Chondrocyte (in vitro differentiated cells): ENCODE results near the gene ZNF436. TPM values are rescaled to one million over a fixed set of nuclear protein-coding genes. Genes with fewer than 3 reads are reported as not detected.
A peak's percentile ranks its signal among the peaks of the same experiment; 100 is the strongest.
"Not testable (repeated sequence)": the region's sequence is repeated elsewhere in the genome, so short reads cannot be mapped to it uniquely, and the experiment has no call there.

Source experiments
- DNase-seq: peaks from one replicate; pipeline ENCODE4 v3.0.0; 2021; ENCODE audit warnings: mixed read lengths, low spot score
- H3K27ac Mint-ChIP-seq: one replicate; pipeline ENCODE4 v1.8.0; 2021; ENCODE audit warnings: mild to moderate bottlenecking, moderate library complexity, mixed read lengths; ENCODE audit not compliant: unreplicated experiment
- H3K27me3 Mint-ChIP-seq: 2 replicates; pipeline ENCODE4 v1.8.0; 2021; ENCODE audit warnings: low read depth, mixed read lengths
- H3K36me3 Mint-ChIP-seq: 2 replicates; pipeline ENCODE4 v1.8.0; 2021; ENCODE audit warnings: low read depth, mixed read lengths
- H3K4me1 Mint-ChIP-seq: 2 replicates; pipeline ENCODE4 v1.8.0; 2021; ENCODE audit warnings: low read depth, mild to moderate bottlenecking, mixed read lengths
- H3K4me3 Mint-ChIP-seq: one replicate; pipeline ENCODE4 v1.8.0; 2021; ENCODE audit warnings: mild to moderate bottlenecking, moderate library complexity, mixed read lengths; ENCODE audit not compliant: unreplicated experiment
- H3K9me3 Mint-ChIP-seq: 2 replicates; pipeline ENCODE4 v1.8.0; 2021; ENCODE audit warnings: low read depth, mixed read lengths
- CTCF ChIP-seq: fragments of 200-600 bp; sonication (generic); IDR thresholded peaks from 2 replicates; pipeline ENCODE4 v1.5.0; 2021; ENCODE audit warnings: antibody characterized with exemption, mild to moderate bottlenecking, moderate library complexity
- total RNA-seq: library from RNA; stranded (reverse); gene quantifications from 3 replicates; pipeline ENCODE4 v1.2.1, GENCODE V29; 2021

Gene ZNF436
- total RNA-seq, 1 donor from 2014 or later: 17.0 TPM

- peaks cover 32% of the 10 kb centered on the region for H3K36me3 Mint-ChIP-seq
- peak overlapping the region; percentile 6 for H3K27ac Mint-ChIP-seq
- H3K4me1 Mint-ChIP-seq: peaks cover 20% of the 10 kb centered on the region
- no peaks in the 10 kb centered on the region for H3K9me3 Mint-ChIP-seq
- TF ChIP-seq CTCF: no peak
- no peak for DNase-seq
- H3K4me3 Mint-ChIP-seq: no peak overlapping the region
- H3K27me3 Mint-ChIP-seq: no peaks in the 10 kb centered on the region
Measured at GRCh38 chr1:23325393-23325792, 44.2 kb downstream of the ZNF436 start.

- H3K27ac Mint-ChIP-seq: peak overlapping the region; percentile 78
- H3K36me3 Mint-ChIP-seq: peaks cover 37% of the 10 kb centered on the region
- no peak overlapping the region for H3K4me3 Mint-ChIP-seq
- no peaks in the 10 kb centered on the region for H3K27me3 Mint-ChIP-seq
- H3K9me3 Mint-ChIP-seq: no peaks in the 10 kb centered on the region
- DNase-seq: no peak
- H3K4me1 Mint-ChIP-seq: peaks cover 15% of the 10 kb centered on the region
- no peak for TF ChIP-seq CTCF
Measured at GRCh38 chr1:23322770-23323169, 46.9 kb downstream of the ZNF436 start.

GRCh38 chr1:23310280-23310679, 59.4 kb downstream of the ZNF436 start:
- H3K4me1 Mint-ChIP-seq, H3K4me3 Mint-ChIP-seq, DNase-seq, H3K9me3 Mint-ChIP-seq, H3K27me3 Mint-ChIP-seq: not testable (repeated sequence)
- Mint-ChIP-seq H3K27ac (peak overlapping the region; percentile 59), H3K36me3 (peaks cover 25% of the 10 kb centered on the region)

Other genes starting within 250 kb of the ZNF436 start
- 55.5 to 67.7 TPM (median 58.0 TPM) in 3 replicates for gene LUZP1, start 201.0 kb downstream of the ZNF436 start, total RNA-seq
- gene HTR1D, start 152.3 kb downstream of the ZNF436 start, total RNA-seq: 2.1 to 3.7 TPM (median 2.3 TPM) in 3 replicates
- gene HNRNPR, start 25.6 kb downstream of the ZNF436 start, total RNA-seq: 91.0 to 151 TPM (median 91.3 TPM) in 3 replicates
- gene TCEA3, start 54.9 kb upstream of the ZNF436 start, total RNA-seq: 15.7 to 17.8 TPM (median 16.9 TPM) in 3 replicates
- 21.9 to 30.8 TPM (median 27.6 TPM) in 3 replicates for gene ASAP3, start 114.3 kb upstream of the ZNF436 start, total RNA-seq
- gene E2F2, start 161.4 kb upstream of the ZNF436 start, total RNA-seq: 0.72 to 4.3 TPM (median 0.87 TPM) in 3 replicates
- gene ID3, start 189.7 kb upstream of the ZNF436 start, total RNA-seq: 81.8 to 330 TPM (median 83.5 TPM) in 3 replicates